Fibroblast of lung (primary cell): ENCODE data around the gene YTHDC1. TPM values are rescaled to one million over a fixed set of nuclear protein-coding genes. Genes with fewer than 3 reads are reported as not detected.

Source experiments
- DNase-seq, 2 donors: peaks; one replicate each; pipeline versions ENCODE4 v3.0.0 to v3.0.0-alpha.2; 2010; ENCODE audit warnings: low read depth in 2 of 2
- H2AFZ ChIP-seq: 2 replicates; pipeline ENCODE4 v1.5.1; 2012; ENCODE audit warnings: low read length, control low read depth, inconsistent platforms
- H3K27ac ChIP-seq: 2 replicates; pipeline ENCODE4 v1.5.1; 2011; ENCODE audit warnings: low read length, control low read depth; ENCODE audit not compliant: insufficient read depth
- H3K27me3 ChIP-seq: 2 replicates; pipeline ENCODE4 v1.5.1; 2011; ENCODE audit warnings: mild to moderate bottlenecking, low read length; ENCODE audit not compliant: control insufficient read depth, insufficient read depth
- H3K36me3 ChIP-seq: 2 replicates; pipeline ENCODE4 v1.5.1; 2011; ENCODE audit warnings: low read length; ENCODE audit not compliant: control insufficient read depth, insufficient read depth
- H3K4me1 ChIP-seq: 2 replicates; pipeline ENCODE4 v1.5.1; 2011; ENCODE audit warnings: low read length; ENCODE audit not compliant: control insufficient read depth, insufficient read depth; ENCODE audit errors: extremely low read depth
- H3K4me2 ChIP-seq: 2 replicates; pipeline ENCODE4 v1.5.1; 2011; ENCODE audit warnings: low read length, control low read depth; ENCODE audit not compliant: insufficient read depth; ENCODE audit errors: extremely low read depth
- H3K4me3 ChIP-seq, 4 experiments: fragments of 200-600 bp in 1 of 4; sonication (generic) in 1 of 4; replicated peaks in 1 of 4; 2 replicates each; pipeline ENCODE4 v1.5.1; 2011 to 2016; ENCODE audit warnings: low read length in 4 of 4, low read depth in 3 of 4, mild to moderate bottlenecking in 3 of 4, control low read depth in 2 of 4, inconsistent platforms in 1 of 4, mixed read lengths in 1 of 4; ENCODE audit not compliant: insufficient read depth in 1 of 4; ENCODE audit errors: control extremely low read depth in 1 of 4
- H3K79me2 ChIP-seq: 2 replicates; pipeline ENCODE4 v1.5.1; 2012; ENCODE audit warnings: mild to moderate bottlenecking, low read length, inconsistent platforms; ENCODE audit not compliant: control insufficient read depth, insufficient read depth
- H3K9ac ChIP-seq: 2 replicates; pipeline ENCODE4 v1.5.1; 2011; ENCODE audit warnings: mild to moderate bottlenecking, low read length, control low read depth; ENCODE audit not compliant: insufficient read depth
- H3K9me3 ChIP-seq: 2 replicates; pipeline ENCODE4 v1.5.1; 2012; ENCODE audit warnings: low read depth, low read length; ENCODE audit not compliant: control insufficient read depth, insufficient read depth
- H4K20me1 ChIP-seq: 2 replicates; pipeline ENCODE4 v1.5.1; 2011; ENCODE audit warnings: low read length; ENCODE audit not compliant: control insufficient read depth, insufficient read depth; ENCODE audit errors: extremely low read depth
- EZH2 ChIP-seq: IDR thresholded peaks from 2 replicates; pipeline ENCODE4 v1.5.1; 2012; ENCODE audit warnings: low read length, control low read depth, mild to moderate bottlenecking; ENCODE audit errors: missing control alignments
- polyA plus RNA-seq, 2 donors: library from polyadenylated mRNA; depleted of rRNA in 1 of 2; stranded (reverse) in 1 of 2; unstranded in 1 of 2; fragments of >200 nt; gene quantifications; 2 replicates each; pipeline ENCODE4 v1.2.1, GENCODE V29; 2011 to 2012; ENCODE audit warnings: missing spikeins in 1 of 2
- total RNA-seq: library from RNA; depleted of rRNA; stranded (reverse); fragments of >200 nt; gene quantifications from 2 replicates; pipeline ENCODE4 v1.2.1, GENCODE V29; 2014
- TF ChIP-seq, protein P1 (sequence below), 2 donors: IDR thresholded peaks in 1 of 2; conservative IDR thresholded peaks in 1 of 2; 1 replicate in 1 of 2; 2 replicates in 1 of 2; pipeline ENCODE4 v1.5.1; 2011 to 2012; ENCODE audit warnings: low read length in 2 of 2, control low read depth in 1 of 2, inconsistent platforms in 1 of 2, low read depth in 1 of 2, mild to moderate bottlenecking in 1 of 2

YTHDC1 gene
- total and polyA plus RNA-seq, 2 donors (not counting 1 experiment from before 2014, with no cell fraction given): 34.6 to 47.6 TPM

DNA sequence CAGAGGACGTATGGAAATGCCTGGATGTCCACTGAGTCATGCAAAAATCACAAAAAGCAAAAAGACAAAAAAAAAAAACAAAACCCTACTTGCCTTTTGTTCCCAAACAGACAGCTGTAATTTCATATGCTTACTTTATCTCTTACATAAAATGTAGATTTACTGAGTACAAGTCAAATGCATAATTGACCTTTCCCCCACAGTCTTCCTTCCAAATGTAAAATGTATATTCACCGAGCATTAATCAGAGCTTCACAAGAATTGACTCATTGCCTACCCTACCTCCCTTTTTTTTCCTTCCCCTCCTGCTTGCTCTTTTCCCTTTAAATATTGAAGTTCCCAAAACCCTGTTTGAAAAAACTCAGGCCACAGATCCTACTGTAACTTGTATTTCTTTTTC lies 71.9 kb downstream of the YTHDC1 start:
- TF ChIP-seq EZH2: no peak
- TF ChIP-seq, protein P1, sequence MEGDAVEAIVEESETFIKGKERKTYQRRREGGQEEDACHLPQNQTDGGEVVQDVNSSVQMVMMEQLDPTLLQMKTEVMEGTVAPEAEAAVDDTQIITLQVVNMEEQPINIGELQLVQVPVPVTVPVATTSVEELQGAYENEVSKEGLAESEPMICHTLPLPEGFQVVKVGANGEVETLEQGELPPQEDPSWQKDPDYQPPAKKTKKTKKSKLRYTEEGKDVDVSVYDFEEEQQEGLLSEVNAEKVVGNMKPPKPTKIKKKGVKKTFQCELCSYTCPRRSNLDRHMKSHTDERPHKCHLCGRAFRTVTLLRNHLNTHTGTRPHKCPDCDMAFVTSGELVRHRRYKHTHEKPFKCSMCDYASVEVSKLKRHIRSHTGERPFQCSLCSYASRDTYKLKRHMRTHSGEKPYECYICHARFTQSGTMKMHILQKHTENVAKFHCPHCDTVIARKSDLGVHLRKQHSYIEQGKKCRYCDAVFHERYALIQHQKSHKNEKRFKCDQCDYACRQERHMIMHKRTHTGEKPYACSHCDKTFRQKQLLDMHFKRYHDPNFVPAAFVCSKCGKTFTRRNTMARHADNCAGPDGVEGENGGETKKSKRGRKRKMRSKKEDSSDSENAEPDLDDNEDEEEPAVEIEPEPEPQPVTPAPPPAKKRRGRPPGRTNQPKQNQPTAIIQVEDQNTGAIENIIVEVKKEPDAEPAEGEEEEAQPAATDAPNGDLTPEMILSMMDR (conservative IDR thresholded peaks at IDR 0.05 in 1 of 2, IDR thresholded peaks at IDR 0.05 in 1 of 2; ENCODE audit: low read depth in 1 of 2, low read length in 2 of 2): no peak
- no peaks in the 10 kb centered on the region for H3K4me1 ChIP-seq
- no peaks in the 10 kb centered on the region for H3K79me2 ChIP-seq
- no peak overlapping the region for H3K9ac ChIP-seq
- H3K36me3 ChIP-seq: no peaks in the 10 kb centered on the region
- no peak for DNase-seq
- H4K20me1 ChIP-seq: no peaks in the 10 kb centered on the region
- H3K4me3 ChIP-seq: no peak overlapping the region
- no peak overlapping the region for H3K4me2 ChIP-seq
- no peak overlapping the region for H3K27ac ChIP-seq
- H2AFZ ChIP-seq: no peak overlapping the region
- no peaks in the 10 kb centered on the region for H3K27me3 ChIP-seq
- no peaks in the 10 kb centered on the region for H3K9me3 ChIP-seq

DNA sequence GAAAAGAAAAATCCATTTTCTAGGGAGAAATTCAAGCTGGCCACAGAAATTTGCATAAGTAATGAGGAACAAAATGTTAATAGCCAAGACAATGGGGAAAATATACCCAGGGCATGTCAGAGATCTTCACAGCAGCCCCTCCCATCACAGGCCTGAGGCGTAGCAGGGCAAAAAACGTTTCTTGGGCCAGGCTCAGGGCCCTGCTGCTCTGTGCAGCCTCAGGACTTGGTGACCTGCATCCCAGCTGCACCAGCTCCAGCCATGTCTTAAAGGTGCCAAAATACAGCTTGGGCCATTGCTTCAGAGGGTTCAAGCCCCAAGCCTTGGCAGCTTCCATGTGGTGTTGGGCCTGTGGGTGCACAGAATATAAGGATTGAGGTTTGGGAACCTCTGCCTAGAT lies 72.3 kb downstream of the YTHDC1 start:
- no peaks in the 10 kb centered on the region for H3K79me2 ChIP-seq
- no peak overlapping the region for H3K4me2 ChIP-seq
- no peaks in the 10 kb centered on the region for H4K20me1 ChIP-seq
- no peak overlapping the region for H3K4me3 ChIP-seq
- no peaks in the 10 kb centered on the region for H3K36me3 ChIP-seq
- no peaks in the 10 kb centered on the region for H3K4me1 ChIP-seq
- H3K27me3 ChIP-seq: no peaks in the 10 kb centered on the region
- H3K9ac ChIP-seq: no peak overlapping the region
- no peaks in the 10 kb centered on the region for H3K9me3 ChIP-seq
- DNase-seq: no peak
- no peak overlapping the region for H3K27ac ChIP-seq
- H2AFZ ChIP-seq: no peak overlapping the region
- TF ChIP-seq, protein P1 (conservative IDR thresholded peaks at IDR 0.05 in 1 of 2, IDR thresholded peaks at IDR 0.05 in 1 of 2; ENCODE audit: low read depth in 1 of 2, low read length in 2 of 2): no peak

DNA sequence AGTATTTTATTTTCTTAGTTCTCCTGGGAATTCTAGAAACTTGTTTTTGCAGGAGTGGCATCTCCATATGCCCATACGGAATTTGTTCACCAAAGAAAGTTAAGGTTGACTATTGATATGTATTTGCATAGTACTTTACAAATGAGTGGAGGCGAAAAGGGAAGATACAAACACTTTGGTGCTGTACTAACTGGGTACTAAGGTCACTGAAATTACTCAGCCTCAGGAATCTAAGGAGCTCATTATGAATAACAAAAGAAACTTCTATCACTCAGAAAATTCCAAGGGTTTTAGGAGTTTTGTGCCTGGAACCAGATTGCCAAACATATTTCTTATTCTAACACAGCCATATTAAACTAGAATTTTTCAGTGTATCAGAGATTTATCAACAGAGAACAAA lies 77.0 kb downstream of the YTHDC1 start:
- Histone ChIP-seq H4K20me1 (no peaks in the 10 kb centered on the region), H3K9ac (no peak overlapping the region), H2AFZ (no peak overlapping the region), H3K9me3 (no peaks in the 10 kb centered on the region), H3K36me3 (no peaks in the 10 kb centered on the region), H3K4me2 (no peak overlapping the region), H3K27ac (no peak overlapping the region), H3K4me1 (no peaks in the 10 kb centered on the region), H3K27me3 (no peaks in the 10 kb centered on the region), H3K4me3 (no peak overlapping the region), H3K79me2 (no peaks in the 10 kb centered on the region)
- TF ChIP-seq, protein P1 (conservative IDR thresholded peaks at IDR 0.05 in 1 of 2, IDR thresholded peaks at IDR 0.05 in 1 of 2; ENCODE audit: low read depth in 1 of 2, low read length in 2 of 2): no peak
- TF ChIP-seq EZH2: no peak
- peak in 1 of 2 donors; percentile 57 for DNase-seq
